Spleen (tissue), 7 donors: ENCODE data around the gene ADAMTS17.

Experiments
- CTCF ChIP-seq, 11 experiments: fragments of 200-600 bp in 7 of 11; fragments of 450-650 bp in 4 of 11; sonication (generic) in 4 of 11; IDR thresholded peaks in 8 of 11; conservative IDR thresholded peaks in 3 of 11; 1 replicate in 7 of 11; 2 replicates in 4 of 11; pipeline versions ENCODE4 v1.4.0 to v1.8.0; 2016 to 2021; ENCODE audit warnings: antibody characterized with exemption in 11 of 11, inconsistent platforms in 4 of 11, mild to moderate bottlenecking in 1 of 11
- POLR2A ChIP-seq, 3 donors: fragments of 450-650 bp; IDR thresholded peaks; one replicate each; pipeline ENCODE4 v1.5.1; 2017; ENCODE audit warnings: antibody characterized with exemption in 3 of 3, mild to moderate bottlenecking in 1 of 3
- POLR2AphosphoS5 ChIP-seq, 3 donors: sonication (generic); formaldehyde crosslinking; IDR thresholded peaks; one replicate each; pipeline ENCODE4 v1.5.1; 2017; ENCODE audit warnings: antibody characterized with exemption in 3 of 3
- donor health status: DM: no; HTN: no; CAD: no; lungs with moderate emphysema.
- donor health status: DM: no; HTN: no; CAD: no.
- donor health status: DM: no; HTN: no; CAD: no.

- TF ChIP-seq POLR2AphosphoS5 (IDR thresholded peaks at IDR 0.05) (no peak), CTCF (IDR thresholded peaks at IDR 0.05 in 8 of 11, conservative IDR thresholded peaks at IDR 0.05 in 3 of 11) (no peak), POLR2A (IDR thresholded peaks at IDR 0.05) (no peak)
Measured at GRCh38 chr15:100032358-100033085, 309.3 kb downstream of the ADAMTS17 start.
